Stimulated activated CD8-positive, alpha-beta memory T cell treated with anti-CD3 and anti-CD28 coated beads, Interleukin-7, amount 100 ng/mL, for 48 hours (primary cell): ENCODE measurements around the gene CEP76.

ENCODE experiments used
- DNase-seq, 2 donors: peaks; one replicate each; pipeline ENCODE4 v3.0.0-alpha.2; 2020; ENCODE audit warnings: low read depth in 1 of 2; ENCODE audit errors: extremely low read depth in 1 of 2

CEP76 gene, protein sequence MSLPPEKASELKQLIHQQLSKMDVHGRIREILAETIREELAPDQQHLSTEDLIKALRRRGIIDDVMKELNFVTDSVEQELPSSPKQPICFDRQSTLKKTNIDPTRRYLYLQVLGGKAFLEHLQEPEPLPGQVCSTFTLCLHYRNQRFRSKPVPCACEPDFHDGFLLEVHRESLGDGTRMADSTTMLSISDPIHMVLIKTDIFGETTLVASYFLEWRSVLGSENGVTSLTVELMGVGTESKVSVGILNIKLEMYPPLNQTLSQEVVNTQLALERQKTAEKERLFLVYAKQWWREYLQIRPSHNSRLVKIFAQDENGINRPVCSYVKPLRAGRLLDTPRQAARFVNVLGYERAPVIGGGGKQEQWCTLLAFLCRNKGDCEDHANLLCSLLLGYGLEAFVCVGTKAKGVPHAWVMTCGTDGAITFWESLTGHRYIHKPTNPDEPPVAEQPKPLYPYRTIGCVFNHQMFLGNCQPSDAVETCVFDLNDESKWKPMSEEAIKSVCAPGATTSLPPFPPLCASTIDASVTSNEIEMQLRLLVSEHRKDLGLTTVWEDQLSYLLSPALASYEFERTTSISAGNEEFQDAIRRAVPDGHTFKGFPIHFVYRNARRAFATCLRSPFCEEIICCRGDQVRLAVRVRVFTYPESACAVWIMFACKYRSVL

DNA sequence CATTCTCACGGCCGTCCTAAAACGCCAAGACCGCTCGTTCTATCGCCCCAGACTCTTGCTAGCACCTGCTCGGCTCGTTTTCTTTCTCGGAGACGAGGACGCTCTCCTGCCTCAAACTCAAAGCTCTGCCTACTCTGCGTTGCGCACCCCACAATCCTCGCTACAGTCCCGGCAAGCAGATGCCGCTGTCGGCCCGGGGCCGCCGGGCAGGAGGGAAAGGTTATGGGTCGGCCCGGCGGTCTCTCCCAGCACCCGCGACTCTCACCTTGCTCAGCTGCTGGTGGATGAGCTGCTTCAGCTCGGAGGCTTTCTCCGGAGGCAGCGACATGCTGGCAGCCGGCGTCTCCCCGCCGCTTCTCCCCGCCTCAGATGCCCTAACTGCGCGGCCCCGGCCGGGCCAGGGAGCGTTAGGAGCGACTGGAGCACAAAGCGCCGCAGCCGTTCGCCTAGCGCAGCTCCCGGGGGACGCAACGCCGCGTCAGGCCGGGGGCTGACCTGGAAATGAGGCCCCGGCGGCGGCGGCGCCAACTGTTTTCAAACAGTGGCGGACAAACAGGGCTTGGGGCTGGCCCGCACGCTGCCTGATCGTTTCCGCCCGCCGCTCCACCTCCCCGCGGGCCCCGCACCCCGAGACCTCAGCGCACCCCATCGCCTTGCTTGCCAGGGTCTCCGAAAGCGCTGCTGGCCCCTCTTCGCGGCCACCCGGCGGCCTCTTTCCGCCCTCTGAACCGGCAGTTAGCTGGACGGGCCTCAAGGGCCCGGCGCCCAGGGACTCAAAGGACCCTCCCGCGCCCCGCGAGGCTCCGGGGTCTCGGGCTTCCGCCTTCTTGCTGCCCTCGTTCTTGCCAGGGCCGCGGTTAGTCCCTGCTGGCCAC lies at the start of gene CEP76, which contains the start of gene PSMG2:
TSS of gene CEP76 (minus strand) at position 503 of the 875 bp plus-strand sequence. CDS start at position 328, 175 bp downstream.
TSS of gene PSMG2 (plus strand) at position 822 of the 875 bp plus-strand sequence. CDS start 66 bp downstream, outside the sequence.
- DNase-seq = peak; percentile 70 to 71

DNA sequence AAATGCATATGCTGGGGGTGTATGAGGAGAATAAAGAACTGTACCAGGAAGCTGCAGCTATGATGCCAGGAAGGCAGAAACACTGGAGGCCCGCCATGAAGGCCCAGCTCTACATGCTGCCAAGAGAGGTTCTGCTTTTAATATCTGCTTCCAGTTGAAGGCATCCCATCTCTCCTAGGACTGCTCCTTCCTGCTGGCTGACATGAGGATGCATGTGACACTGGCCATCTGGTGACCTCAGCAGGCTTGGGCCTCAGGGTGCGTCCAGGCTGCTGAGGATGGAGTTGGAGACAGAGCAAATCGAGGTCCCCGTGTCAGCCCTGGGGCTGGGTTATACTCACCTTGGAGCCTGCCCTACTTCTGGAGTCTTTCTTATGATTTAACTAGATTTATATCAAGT lies 49.4 kb upstream of the CEP76 start:
- no peak for DNase-seq

DNA sequence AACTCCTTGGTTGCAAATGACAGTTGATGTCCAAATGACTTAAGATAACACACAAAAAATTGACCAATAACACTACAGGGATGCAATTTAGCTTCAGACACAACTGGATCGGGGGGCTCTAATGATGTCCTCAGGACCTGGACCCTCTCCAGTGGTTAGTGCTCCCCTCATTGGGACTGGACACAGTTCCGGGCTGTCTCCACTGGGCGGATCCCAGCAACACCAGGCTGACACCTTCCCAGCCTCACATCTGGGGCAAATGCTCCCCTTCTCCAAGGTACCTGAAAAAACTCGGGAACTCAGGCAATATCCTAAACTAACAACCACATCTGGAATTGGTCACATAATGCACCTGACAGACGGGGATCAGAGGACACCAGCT lies 49.0 kb upstream of the CEP76 start:
- no peak for DNase-seq

DNA sequence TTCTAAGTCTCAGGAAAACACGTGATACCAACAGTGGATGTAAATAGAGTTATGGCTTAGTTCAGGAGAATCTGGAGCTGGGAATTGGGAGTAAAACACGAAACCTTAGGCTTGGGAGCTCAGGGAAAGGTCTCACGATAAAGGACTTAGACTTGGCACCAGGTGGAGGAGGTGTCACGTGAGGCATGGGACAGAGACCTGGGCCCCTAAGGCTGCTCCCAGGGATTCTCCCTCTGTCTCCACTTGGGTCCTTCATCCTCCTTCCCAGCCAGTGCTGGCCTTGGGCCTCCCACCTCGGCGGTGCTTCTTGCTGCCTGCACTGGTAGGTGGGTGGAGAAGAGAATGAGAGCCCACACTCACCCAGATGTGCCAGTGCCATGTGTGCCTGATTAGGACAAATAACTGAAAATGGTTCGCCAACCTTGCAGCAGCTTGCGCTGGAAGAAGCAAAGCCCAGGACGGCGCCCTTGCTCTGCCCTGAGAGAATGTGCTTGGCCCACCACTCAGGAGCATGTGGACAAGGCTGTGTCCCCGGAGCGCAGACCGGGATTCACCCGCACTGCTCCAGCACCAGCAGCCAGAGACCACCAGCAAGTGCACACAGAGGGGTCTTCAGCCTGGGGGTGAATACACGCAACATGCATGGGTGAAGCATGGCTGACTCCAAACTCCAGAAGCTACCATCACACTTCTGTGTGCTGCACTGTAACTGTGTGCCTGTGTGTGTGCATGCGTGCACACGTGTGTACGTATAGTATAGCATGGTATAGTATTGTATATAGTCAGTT lies 48.4 kb upstream of the CEP76 start:
- no peak for DNase-seq

DNA sequence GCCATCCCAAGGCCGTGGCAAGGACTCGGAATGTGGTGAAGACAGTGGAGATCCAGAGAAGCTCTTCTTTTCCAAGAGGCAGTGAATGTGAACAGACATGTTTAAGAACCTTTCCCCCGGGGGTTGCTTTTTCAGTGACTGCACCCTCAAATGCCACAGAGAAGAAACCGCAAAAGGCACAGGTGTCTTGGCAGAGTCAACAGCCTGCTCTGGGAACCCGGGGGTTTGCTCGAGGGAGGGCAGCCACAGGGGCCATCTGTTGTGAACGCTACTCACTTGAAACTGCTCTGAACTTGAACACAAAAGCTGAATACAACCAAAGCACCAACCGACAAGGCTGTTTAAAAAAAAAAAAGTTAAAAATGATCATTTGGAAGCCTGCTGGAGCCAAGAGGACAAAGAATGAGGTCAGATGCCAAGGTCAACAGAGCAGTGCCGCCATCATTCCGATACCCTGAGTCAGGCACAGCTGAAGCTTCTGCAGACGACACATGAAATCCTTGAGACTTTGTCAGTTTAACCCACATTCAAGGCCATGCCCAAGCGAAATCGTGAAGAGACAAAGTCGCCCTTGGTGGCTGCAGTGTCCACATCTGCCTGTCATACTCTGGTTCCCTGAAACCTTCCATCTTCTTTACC lies 47.7 kb upstream of the CEP76 start:
- DNase-seq = peak in 1 of 2 donors; percentile 34

DNA sequence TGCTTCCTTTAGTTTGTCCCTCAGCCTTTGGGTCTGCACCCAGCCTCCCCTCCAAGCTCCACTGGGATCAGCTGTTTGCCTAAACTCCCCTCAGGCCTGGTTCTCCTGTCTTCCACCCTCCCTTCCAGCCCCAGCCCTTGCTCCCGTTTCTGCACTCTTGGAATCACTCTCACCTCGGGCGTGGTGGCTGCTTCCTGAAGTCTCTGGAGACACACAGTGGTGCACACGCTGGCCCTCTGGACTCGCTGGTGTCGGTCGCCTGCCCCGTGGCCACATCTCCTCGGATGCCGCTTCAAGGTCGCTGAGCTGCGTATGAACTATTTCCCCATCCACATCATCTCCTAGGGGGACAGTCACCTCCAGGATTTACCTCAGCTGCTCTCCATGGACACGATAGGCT lies 46.6 kb upstream of the CEP76 start:
- no peak for DNase-seq

DNA sequence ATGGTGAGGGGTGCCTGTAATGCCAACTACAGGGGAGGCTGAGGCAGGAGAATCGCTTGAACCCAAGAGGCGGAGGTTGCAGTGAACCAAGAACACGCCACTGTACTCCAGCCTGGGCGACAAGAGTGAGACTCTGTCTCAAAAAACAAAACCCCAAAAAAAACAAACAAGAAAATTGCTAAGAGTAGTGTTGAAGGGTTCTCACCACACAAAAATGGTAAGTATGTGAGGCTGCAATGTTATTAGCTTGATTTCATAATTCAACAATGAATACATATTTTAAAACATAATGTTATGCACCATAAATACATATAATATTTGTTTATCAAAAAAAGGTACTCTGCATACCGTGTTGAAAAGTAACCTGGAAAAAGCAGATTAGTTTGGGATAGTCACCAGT lies 46.1 kb upstream of the CEP76 start:
- DNase-seq = no peak

DNA sequence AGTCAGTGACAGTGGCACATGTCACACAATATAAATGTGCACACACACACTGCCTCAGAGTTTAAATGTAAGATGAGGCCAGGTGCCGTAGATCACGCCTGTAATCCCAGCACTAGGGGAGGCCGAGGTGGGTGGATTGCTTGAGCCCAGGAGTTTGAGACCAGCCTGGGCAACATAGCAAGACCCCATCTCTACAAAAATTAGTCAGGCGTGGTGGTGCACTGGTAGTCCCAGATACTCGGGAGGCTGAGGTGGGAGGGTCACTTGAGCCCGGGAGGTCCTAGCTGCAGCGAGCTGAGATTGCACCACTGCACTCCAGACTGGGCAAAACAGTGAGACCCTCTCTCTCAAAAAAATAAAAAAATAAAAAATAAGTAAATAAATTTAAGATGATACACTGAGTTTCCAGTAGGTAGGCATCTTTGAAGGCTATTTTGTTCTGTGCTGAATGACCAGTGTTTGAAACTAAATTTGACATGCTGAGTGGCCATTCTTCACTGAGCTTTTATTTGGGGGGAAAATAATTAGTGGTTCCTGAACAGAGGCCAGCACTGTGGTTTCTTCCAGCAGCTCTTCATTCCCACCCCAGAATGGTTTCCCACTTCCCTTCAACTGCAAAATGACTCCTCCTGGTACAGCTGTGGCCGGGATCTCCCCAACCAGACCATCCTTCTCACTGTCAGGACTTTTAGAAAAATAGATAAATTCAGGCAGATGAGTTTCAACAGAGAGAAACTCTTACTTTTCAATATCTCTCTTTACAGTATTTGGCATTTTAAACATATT lies 45.2 kb upstream of the CEP76 start:
- no peak for DNase-seq

DNA sequence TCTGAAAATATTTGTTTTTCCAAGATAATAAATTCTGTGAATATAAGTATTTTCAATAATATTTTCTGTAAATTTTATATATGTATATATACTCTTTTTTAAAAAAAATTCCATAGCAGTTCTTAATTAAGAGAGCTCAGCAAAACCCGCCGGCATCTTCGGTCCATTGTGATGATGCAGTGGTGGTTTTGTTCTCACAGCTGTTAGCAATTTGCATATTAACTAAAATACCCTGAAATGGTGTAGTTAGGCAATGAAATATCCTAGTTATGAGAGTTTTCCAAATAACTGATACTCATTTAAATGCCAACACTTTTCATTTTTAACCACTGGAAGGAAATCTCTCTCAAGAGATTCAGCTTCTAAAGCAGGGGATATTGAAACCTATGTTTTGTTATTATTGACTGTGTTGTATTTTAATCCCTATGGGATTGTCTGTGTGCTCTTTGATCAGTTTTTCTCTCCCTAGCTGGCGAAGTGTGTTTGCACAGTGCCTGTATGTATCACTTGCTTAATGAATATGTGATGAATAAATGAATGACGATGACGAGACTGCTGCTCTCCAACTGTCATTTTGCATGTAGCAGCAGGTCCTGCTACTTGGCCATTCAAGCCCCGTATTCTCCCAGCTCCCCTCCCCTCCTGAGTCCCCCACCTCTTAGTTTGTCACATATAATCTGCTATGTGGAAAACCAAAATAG lies 42.7 kb upstream of the CEP76 start:
- DNase-seq = no peak

DNA sequence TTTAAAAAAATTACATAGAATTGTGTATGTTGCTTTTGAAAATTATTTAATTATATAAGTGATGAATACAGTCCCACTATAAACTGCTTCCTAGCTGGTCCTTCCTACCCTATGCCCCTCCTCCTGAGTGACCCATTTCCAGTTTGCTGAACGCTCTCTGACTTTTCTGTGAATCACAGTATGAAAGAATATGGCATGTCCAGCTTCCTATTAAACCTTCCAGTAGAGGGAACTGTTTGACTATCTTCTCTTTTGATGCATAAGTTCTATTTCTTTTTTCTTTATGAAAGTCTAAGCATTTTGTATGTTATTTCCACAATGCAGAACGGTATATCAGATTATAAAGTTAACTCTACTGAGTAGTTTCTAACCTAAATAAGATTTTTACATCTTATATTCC lies 41.6 kb upstream of the CEP76 start:
- DNase-seq = no peak

DNA sequence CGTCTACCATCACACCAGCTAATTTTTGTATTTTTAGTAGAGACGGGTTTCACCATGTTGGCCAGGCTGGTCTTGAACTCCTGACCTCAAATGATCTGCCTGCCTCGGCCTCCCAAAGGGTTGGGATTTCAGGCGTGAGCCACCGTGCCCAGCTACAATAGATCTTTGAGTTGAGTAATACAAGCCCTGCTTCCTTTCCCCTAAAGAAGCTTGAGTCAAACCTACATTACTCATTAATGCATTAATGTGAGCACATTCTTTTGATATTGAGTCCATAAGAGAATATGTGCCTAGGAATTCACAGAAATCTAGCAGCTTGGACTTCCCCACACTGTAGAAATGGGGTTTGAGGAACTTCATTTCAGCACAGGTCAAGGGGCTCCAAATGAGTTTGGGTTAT lies 39.9 kb upstream of the CEP76 start:
- DNase-seq = no peak

DNA sequence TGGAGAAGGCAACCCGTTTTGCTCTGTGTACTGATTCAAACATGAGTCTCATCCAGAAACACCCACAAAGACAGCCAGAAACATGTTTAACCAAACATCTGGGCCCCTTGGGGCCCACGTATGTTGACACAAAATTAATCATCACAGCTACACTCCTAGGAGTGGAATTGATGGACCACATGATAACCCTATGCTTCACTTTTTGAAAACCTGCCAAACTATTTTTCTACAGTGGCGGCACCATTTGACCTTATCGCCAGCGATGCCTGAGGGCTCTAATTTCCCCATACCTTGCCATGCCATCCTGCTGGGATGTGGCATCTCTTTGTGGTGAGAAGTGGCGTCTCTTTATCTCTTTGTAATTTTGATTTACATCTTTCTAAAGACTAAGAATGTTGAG lies 38.8 kb upstream of the CEP76 start:
- DNase-seq = no peak

DNA sequence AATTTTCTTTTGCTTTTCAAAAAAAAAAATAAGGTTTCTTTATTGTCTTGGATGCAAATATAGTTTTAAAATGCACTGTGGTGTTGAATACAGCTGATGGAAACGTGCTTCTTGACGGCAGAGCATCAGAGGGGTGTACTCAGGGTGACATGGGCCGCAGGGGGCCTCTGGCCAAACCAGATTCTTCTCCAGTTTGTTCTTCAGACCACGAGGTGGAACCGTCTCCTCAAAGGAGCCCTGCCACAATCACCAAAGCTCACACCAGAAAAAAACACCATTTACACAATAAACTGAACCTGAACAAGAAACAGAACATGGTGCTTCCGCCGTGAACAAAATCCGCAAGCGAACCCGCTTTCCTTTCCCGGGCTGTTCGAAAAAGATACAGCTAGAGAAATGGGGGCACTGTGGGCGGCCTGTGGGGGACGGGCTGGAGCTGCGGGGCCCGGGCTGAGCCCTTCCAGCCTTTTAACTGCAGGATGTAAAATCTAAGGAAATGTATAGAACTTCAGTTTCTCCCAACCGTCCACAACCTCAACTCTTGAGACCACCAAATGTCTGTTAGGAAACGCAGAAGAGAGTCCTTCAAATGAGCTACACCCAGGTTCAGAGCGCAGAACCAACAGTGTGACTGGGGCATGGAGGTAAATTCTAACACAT lies 34.9 kb upstream of the CEP76 start:
- no peak for DNase-seq

DNA sequence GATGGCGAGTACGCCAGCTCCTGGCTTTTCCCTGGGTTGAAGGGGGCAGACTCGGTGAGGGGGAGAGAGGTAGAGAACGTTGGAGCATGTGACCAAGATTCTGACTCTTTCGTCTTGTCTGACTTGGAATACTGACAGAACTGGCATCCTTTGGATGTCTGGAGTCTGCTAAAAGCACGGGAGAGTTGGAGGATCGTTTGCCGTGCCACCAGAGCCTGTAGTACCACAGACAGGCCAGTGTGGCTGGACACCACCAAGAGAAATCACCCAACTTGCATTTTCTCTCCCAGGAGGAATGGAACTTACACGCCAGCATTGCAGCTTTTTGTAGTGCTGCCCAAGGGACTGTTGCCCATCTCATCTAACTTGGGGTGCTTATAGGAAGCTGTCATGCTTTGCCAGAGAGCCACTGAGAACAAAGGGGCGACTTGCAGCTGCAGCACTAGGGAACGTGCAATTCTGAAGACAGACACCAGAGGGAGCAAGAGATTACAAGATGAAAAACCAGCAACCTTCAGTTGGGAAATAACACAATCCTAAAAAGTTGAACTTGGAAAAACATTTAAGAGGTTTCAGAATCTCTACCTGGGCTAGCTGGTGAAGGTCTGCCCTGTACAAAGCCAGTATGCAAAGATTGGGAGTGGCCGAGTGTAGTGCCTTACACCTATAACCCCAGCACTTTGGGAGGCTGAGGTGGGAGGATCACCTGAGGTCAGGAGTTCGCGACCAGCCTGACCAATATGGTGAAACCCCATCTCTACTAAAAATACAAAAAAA lies 24.4 kb upstream of the CEP76 start:
- peak in 1 of 2 donors; percentile 12 for DNase-seq

DNA sequence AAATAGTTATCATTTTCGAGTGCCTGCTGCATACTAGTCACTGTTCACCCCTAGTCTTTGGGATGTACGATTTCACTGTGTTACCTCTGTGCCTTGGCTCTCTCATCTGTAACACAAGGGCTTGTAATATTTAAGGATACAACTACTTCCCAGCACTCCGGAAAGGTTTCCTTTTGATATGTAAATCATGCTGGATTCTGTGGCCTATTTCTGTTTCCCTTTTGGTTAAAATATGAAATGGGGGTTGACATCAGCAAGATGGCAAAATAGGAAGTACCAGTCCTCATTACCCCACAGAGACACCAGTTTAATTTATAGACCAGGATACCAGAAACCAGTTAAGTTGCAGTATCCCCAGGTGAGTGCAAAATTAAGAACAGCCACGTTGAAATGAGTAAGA lies 23.8 kb upstream of the CEP76 start:
- no peak for DNase-seq

DNA sequence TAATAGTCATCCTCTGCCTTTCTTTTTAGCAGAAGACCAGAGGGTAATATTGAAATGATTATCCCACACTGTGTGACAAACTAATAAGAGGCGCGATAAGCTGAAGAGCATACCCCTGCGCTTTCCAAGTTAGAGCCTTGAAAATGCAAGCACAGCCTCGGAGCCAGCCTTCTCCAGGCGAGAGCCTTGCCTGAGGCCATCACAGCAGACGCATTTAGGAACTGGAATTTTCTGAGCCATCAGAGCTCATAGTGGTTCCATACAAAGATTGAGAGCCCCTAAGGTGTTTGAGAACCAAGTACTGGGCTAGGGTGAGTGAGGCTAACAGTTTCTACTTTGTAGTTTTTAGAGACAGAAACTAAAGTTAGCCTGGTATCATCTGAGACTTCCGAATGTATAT lies 20.2 kb upstream of the CEP76 start:
- no peak for DNase-seq

DNA sequence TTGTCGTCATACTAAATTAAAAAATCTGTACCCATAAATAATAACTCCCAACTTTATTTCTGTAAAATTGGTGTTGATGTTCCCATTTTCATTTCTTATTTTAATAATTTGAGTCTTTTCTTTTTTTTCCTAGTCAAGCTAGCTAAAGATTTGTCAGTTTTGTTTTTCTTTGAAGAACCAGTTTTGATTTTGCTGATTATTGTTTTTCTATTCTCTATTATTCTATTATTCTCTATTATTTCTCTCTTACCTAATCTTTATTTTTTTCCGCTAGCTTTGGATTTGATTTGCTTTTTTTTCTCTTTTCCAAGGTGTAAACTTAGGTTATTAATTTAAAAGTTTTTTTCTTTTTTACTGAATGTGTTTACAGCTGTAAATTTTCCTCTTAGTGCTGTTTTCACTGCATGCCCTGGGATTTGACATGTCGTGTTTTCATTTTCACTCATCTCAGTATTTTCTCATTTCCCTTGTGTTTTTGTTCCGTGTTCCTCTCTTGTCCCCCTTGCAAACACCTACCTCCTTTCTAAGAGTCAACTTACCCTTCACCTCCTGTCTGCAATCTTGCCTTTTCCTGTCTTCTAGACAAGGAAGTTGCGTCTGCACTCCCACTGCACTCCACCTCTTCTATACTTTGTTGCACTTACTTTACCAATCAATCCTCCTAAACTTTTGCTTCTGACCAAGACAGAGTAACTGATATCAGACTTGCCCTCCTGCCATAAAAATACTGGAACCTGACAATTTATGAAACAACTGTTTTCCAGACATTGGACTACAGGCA lies 19.2 kb upstream of the CEP76 start:
- DNase-seq = no peak
